Stimulated activated CD4-positive, alpha-beta T cell treated with anti-CD3 and anti-CD28 coated beads, Interleukin-1b, Interleukin-23, amount 100 ng/mL, for 24 hours (primary cell): ENCODE measurements around the gene HPGD.

Source experiments
- DNase-seq, 4 experiments: peaks; one replicate each; pipeline ENCODE4 v3.0.0-alpha.2; 2020; ENCODE audit warnings: low read depth in 4 of 4, low spot score in 1 of 4

Gene HPGD

GRCh38 chr4:174475528-174475927 lies 46.8 kb downstream of the HPGD start:
- no peak for DNase-seq

GRCh38 chr4:174474457-174475075 lies 47.7 kb downstream of the HPGD start:
- no peak for DNase-seq

- DNase-seq: no peak
Measured at GRCh38 chr4:174467107-174467506, 55.2 kb downstream of the HPGD start.

- DNase-seq: no peak
Measured at GRCh38 chr4:174464949-174465348, 57.3 kb downstream of the HPGD start.

- DNase-seq: no peak
Measured at GRCh38 chr4:174461466-174462106, 60.7 kb downstream of the HPGD start.

- DNase-seq: no peak
Measured at GRCh38 chr4:174460684-174461083, 61.6 kb downstream of the HPGD start.

- DNase-seq: no peak
Measured at GRCh38 chr4:174457468-174457867, 64.8 kb downstream of the HPGD start.

GRCh38 chr4:174454815-174455473 lies 67.3 kb downstream of the HPGD start:
- no peak for DNase-seq

GRCh38 chr4:174451718-174452296 lies 70.5 kb downstream of the HPGD start:
- DNase-seq: no peak

GRCh38 chr4:174450786-174451125 lies 71.5 kb downstream of the HPGD start:
- DNase-seq: no peak

- DNase-seq: no peak
Measured at GRCh38 chr4:174449944-174450785, 72.1 kb downstream of the HPGD start.

GRCh38 chr4:174449152-174449551 lies 73.1 kb downstream of the HPGD start:
- no peak for DNase-seq

- no peak for DNase-seq
Measured at GRCh38 chr4:174444390-174444789, 77.9 kb downstream of the HPGD start.
